HG02852 (cell line): ENCODE measurements around the gene INPP5F.

ENCODE experiments used
- ATAC-seq: cut with Tn5 transposase; IDR thresholded peaks from one replicate; pipeline ENCODE4 v1.9.1; 2021; ENCODE audit warnings: mild to moderate bottlenecking, moderate library complexity; ENCODE audit not compliant: unreplicated experiment

INPP5F gene

GRCh38 chr10:119725828-119726675, at the start of gene INPP5F:
TSS of gene INPP5F (plus strand) at chr10:119726050. CDS start at chr10:119726263, 213 bp downstream.
- ATAC-seq, result peak; percentile 87

GRCh38 chr10:119677126-119677525, 48.7 kb upstream of the INPP5F start:
- no peak for ATAC-seq

- no peak for ATAC-seq
Observed at GRCh38 chr10:119677904-119678755, 47.7 kb upstream of the INPP5F start.

- no peak for ATAC-seq
Observed at GRCh38 chr10:119679480-119679829, 46.4 kb upstream of the INPP5F start.

GRCh38 chr10:119680050-119680449, 45.8 kb upstream of the INPP5F start:
- no peak for ATAC-seq

GRCh38 chr10:119680650-119681081, 45.2 kb upstream of the INPP5F start:
- ATAC-seq, result no peak

- ATAC-seq, result peak; percentile 72
Observed at GRCh38 chr10:119686465-119687191, 39.2 kb upstream of the INPP5F start.

GRCh38 chr10:119687192-119688032, 38.4 kb upstream of the INPP5F start:
- ATAC-seq, result no peak

- no peak for ATAC-seq
Observed at GRCh38 chr10:119688033-119688508, 37.8 kb upstream of the INPP5F start.

- no peak for ATAC-seq
Observed at GRCh38 chr10:119689016-119689580, 36.8 kb upstream of the INPP5F start.

GRCh38 chr10:119691726-119692125, 34.1 kb upstream of the INPP5F start:
- no peak for ATAC-seq

GRCh38 chr10:119693262-119693957, 32.4 kb upstream of the INPP5F start:
- ATAC-seq, result peak; percentile 84

- ATAC-seq, result no peak
Observed at GRCh38 chr10:119694608-119695007, 31.2 kb upstream of the INPP5F start.

- ATAC-seq, result peak; percentile 37
Observed at GRCh38 chr10:119700321-119700954, 25.4 kb upstream of the INPP5F start.

GRCh38 chr10:119701861-119702260, 24.0 kb upstream of the INPP5F start:
- no peak for ATAC-seq

- ATAC-seq, result no peak
Observed at GRCh38 chr10:119702583-119702982, 23.3 kb upstream of the INPP5F start.

- no peak for ATAC-seq
Observed at GRCh38 chr10:119703903-119704508, 21.8 kb upstream of the INPP5F start.

GRCh38 chr10:119705434-119705831, 20.4 kb upstream of the INPP5F start:
- ATAC-seq, result no peak
